Mucosa of descending colon (tissue), 3 donors: ENCODE results near the gene FNDC3B. TPM values are rescaled to one million over a fixed set of nuclear protein-coding genes. Genes with fewer than 3 reads are reported as not detected.

Source experiments
- ATAC-seq: fragments of 200-7000 bp; cut with Tn5 transposase; one replicate; pipeline ENCODE4 v1.9.1; 2020; ENCODE audit warnings: mild to moderate bottlenecking, moderate library complexity
- DNase-seq, 3 donors: peaks; one replicate each; pipeline ENCODE4 v3.0.0-alpha.2; 2020
- H3K36me3 ChIP-seq: fragments of 200-600 bp; one replicate; pipeline ENCODE4 v1.8.0; 2021; ENCODE audit warnings: low read depth, mild to moderate bottlenecking
- H3K4me1 ChIP-seq: fragments of 200-600 bp; one replicate; pipeline ENCODE4 v1.8.0; 2021; ENCODE audit warnings: low read depth, mild to moderate bottlenecking
- H3K4me3 ChIP-seq: fragments of 200-600 bp; one replicate; pipeline ENCODE4 v1.8.0; 2021; ENCODE audit warnings: mild to moderate bottlenecking
- H3K9me3 ChIP-seq: fragments of 200-600 bp; one replicate; pipeline ENCODE4 v1.8.0; 2021; ENCODE audit warnings: mild to moderate bottlenecking
- CTCF ChIP-seq: fragments of 200-600 bp; IDR thresholded peaks from one replicate; pipeline ENCODE4 v1.8.0; 2022; ENCODE audit warnings: antibody characterized with exemption, mild to moderate bottlenecking
- intact Hi-C, 2 donors: fragments of 100-400 bp; cut with DNase I in 1 of 2; cut with micrococcal nuclease in 1 of 2; formaldehyde crosslinking; loops; one replicate each; pipeline versions ENCODE4 v1.11.0 to v1.11.1; 2022; cut with DNase I, micrococcal nuclease
- total RNA-seq, 3 donors: library from RNA; stranded (reverse); fragmentation: NEBNext Ultra II Directional in 2 of 3; extraction: Animal tissue kit (Norgen Biotek cat#: 25700) in 2 of 3; gene quantifications; one replicate each; pipeline versions ENCODE4 v1.2.1 to v1.2.4, GENCODE V29; 2021 to 2023
- donor health status: DM: no; HTN: no; CAD: no; lungs with moderate emphysema.
- donor health status: DM: no; HTN: no; CAD: no.
- donor health status: DM: no; HTN: yes; CAD: no.

Gene FNDC3B
- total RNA-seq, 3 donors from 2014 or later, result 107 to 132 (median 126) TPM

GRCh38 chr3:172159376-172159775 is 120.0 kb downstream of the FNDC3B start:
- intact Hi-C loops, result no loop called here
- no peaks in the 10 kb centered on the region for H3K4me1 ChIP-seq
- TF ChIP-seq CTCF, result no peak
- ATAC-seq (no peak), DNase-seq (no peak)
- no peaks in the 10 kb centered on the region for H3K9me3 ChIP-seq
- H3K4me3 ChIP-seq, result no peak overlapping the region
- no peaks in the 10 kb centered on the region for H3K36me3 ChIP-seq

GRCh38 chr3:172159962-172160538 is 120.7 kb downstream of the FNDC3B start:
- no peak overlapping the region for H3K4me3 ChIP-seq
- intact Hi-C loops, result no loop called here
- no peak for DNase-seq
- peak; percentile 41 for ATAC-seq
- no peaks in the 10 kb centered on the region for H3K36me3 ChIP-seq
- no peaks in the 10 kb centered on the region for H3K4me1 ChIP-seq
- no peak for TF ChIP-seq CTCF
- no peaks in the 10 kb centered on the region for H3K9me3 ChIP-seq

- Histone ChIP-seq H3K9me3 (no peaks in the 10 kb centered on the region), H3K36me3 (no peaks in the 10 kb centered on the region), H3K4me3 (no peak overlapping the region), H3K4me1 (no peaks in the 10 kb centered on the region)
- no peak for TF ChIP-seq CTCF
- ATAC-seq (no peak), DNase-seq (no peak)
- intact Hi-C loops, result no loop called here
These were observed 121.9 kb downstream of the FNDC3B start for GRCh38 chr3:172161133-172161789.

GRCh38 chr3:172161959-172162358 is 122.6 kb downstream of the FNDC3B start:
- intact Hi-C loops, result no loop called here
- Histone ChIP-seq H3K4me1 (no peaks in the 10 kb centered on the region), H3K4me3 (no peak overlapping the region), H3K36me3 (no peaks in the 10 kb centered on the region), H3K9me3 (no peaks in the 10 kb centered on the region)
- DNase-seq (no peak), ATAC-seq (no peak)
- TF ChIP-seq CTCF, result no peak

GRCh38 chr3:172163320-172163719 is 123.9 kb downstream of the FNDC3B start:
- DNase-seq, result no peak
- no peak for TF ChIP-seq CTCF
- intact Hi-C loops, result no loop called here
- Histone ChIP-seq H3K36me3 (no peaks in the 10 kb centered on the region), H3K4me1 (no peaks in the 10 kb centered on the region), H3K4me3 (no peak overlapping the region), H3K9me3 (no peaks in the 10 kb centered on the region)
- ATAC-seq, result no peak
